Calu3 (cell line): Measurements from ENCODE around the gene DISP3. TPM values are rescaled to one million over a fixed set of nuclear protein-coding genes. Genes with fewer than 3 reads are reported as not detected.

ENCODE experiments used
- BruUV-seq: library from RNA; stranded (reverse); fragments of 400-500 nt; replicated peaks from 2 replicates; lab custom pipeline; 2021; lab: Mats Ljungman, UMichigan
- CTCF ChIA-PET: fragments of 300-600 bp; sonication (Branson Sonifier 250); formaldehyde crosslinking; loops from one replicate; lab custom pipeline; 2022; ENCODE audit warnings: antibody characterized with exemption; lab: Charles Lee
- DNase-seq: peaks from one replicate; pipeline ENCODE4 v3.0.0; 2022
- H3K27ac Mint-ChIP-seq: one replicate; pipeline ENCODE4 v1.8.0; 2022; ENCODE audit warnings: mixed read lengths; ENCODE audit not compliant: unreplicated experiment
- H3K27me3 Mint-ChIP-seq: one replicate; pipeline ENCODE4 v1.8.0; 2022; ENCODE audit warnings: mixed read lengths; ENCODE audit not compliant: unreplicated experiment
- H3K36me3 Mint-ChIP-seq: one replicate; pipeline ENCODE4 v1.8.0; 2022; ENCODE audit warnings: mild to moderate bottlenecking, moderate library complexity, mixed read lengths; ENCODE audit not compliant: insufficient read depth, unreplicated experiment
- H3K4me1 Mint-ChIP-seq: one replicate; pipeline ENCODE4 v1.8.0; 2022; ENCODE audit warnings: mild to moderate bottlenecking, low read depth, mixed read lengths; ENCODE audit not compliant: unreplicated experiment
- H3K4me3 Mint-ChIP-seq: one replicate; pipeline ENCODE4 v1.8.0; 2022; ENCODE audit warnings: mild to moderate bottlenecking, low read depth, moderate library complexity, mixed read lengths; ENCODE audit not compliant: unreplicated experiment
- H3K9me3 Mint-ChIP-seq: one replicate; pipeline ENCODE4 v1.8.0; 2022; ENCODE audit warnings: low read depth, mixed read lengths; ENCODE audit not compliant: unreplicated experiment
- intact Hi-C: fragments of 100-400 bp; cut with micrococcal nuclease; formaldehyde crosslinking; loops from one replicate; pipeline ENCODE4 v1.10.0; 2022; ENCODE audit not compliant: unreplicated experiment
- total RNA-seq: library from RNA; stranded (reverse); gene quantifications from 2 replicates; pipeline ENCODE4 v1.2.3, GENCODE V29; 2022
- TF ChIP-seq, protein P1 (sequence below): fragments of 200-600 bp; IDR thresholded peaks from one replicate; pipeline ENCODE4 v1.8.0; 2022; ENCODE audit warnings: antibody characterized with exemption; ENCODE audit not compliant: unreplicated experiment

Gene DISP3
- total RNA-seq, 1 experiment from 2014 or later, result 1.3 TPM

DNA sequence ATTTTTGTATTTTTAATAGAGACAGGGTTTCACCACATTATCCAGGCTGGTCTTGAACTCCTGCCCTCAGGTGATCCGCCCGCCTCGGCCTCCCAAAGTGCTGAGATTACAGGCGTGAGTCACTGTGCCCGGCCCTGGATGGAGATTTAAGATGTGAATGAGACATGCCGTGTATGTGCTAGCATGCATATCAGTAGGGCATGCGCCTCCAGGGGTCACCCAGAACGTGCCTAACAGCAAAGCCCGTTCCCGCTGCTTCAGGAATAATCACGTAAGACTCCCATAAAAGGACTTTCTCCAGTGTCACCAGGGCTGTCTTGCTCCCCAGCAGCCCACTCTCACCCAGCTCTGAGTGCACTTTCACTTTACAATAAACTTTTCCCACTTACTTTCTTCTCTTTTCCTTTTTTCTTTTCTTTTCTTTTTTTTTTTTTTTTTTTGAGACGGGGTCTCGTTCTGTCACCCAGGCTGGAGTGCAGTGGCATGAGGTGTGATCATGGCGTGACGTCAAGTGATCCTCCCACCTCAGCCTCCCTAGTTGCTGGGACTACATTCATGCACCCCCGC, 46.9 kb upstream of the DISP3 start:
- BruUV-seq, result no TSS peak
- Mint-ChIP-seq H3K36me3 (no peaks in the 10 kb centered on the region), H3K4me3 (no peak overlapping the region), H3K4me1 (no peaks in the 10 kb centered on the region), H3K27ac (no peak overlapping the region), H3K9me3 (no peaks in the 10 kb centered on the region), H3K27me3 (peaks cover 89% of the 10 kb centered on the region)
- TF ChIP-seq, protein P1, sequence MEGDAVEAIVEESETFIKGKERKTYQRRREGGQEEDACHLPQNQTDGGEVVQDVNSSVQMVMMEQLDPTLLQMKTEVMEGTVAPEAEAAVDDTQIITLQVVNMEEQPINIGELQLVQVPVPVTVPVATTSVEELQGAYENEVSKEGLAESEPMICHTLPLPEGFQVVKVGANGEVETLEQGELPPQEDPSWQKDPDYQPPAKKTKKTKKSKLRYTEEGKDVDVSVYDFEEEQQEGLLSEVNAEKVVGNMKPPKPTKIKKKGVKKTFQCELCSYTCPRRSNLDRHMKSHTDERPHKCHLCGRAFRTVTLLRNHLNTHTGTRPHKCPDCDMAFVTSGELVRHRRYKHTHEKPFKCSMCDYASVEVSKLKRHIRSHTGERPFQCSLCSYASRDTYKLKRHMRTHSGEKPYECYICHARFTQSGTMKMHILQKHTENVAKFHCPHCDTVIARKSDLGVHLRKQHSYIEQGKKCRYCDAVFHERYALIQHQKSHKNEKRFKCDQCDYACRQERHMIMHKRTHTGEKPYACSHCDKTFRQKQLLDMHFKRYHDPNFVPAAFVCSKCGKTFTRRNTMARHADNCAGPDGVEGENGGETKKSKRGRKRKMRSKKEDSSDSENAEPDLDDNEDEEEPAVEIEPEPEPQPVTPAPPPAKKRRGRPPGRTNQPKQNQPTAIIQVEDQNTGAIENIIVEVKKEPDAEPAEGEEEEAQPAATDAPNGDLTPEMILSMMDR, result no peak
- DNase-seq, result no peak
- intact Hi-C loops, result no loop called here
- CTCF ChIA-PET, result no interaction called here

DNA sequence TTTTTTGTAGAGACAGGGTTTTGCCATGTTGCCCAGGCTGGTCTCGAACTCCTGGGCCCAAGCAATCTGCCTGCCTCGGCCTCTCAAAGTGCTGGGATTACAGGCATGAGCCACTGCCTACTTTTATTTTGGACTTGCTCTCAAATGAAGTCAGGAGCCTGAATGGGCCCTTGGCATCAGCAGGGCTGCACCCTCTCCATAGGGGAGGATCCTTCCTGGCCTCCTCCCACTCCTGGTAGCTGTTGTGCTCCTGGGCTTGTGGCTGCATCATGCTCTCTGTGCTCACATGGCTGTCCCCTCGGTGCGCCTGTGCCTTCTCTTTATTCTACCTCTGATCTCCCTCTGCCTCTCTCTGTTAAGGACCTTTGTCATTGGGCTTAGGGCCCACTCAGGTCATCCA, 46.4 kb upstream of the DISP3 start:
- H3K9me3 Mint-ChIP-seq, result no peaks in the 10 kb centered on the region
- TF ChIP-seq, protein P1, result no peak
- CTCF ChIA-PET, result no interaction called here

DNA sequence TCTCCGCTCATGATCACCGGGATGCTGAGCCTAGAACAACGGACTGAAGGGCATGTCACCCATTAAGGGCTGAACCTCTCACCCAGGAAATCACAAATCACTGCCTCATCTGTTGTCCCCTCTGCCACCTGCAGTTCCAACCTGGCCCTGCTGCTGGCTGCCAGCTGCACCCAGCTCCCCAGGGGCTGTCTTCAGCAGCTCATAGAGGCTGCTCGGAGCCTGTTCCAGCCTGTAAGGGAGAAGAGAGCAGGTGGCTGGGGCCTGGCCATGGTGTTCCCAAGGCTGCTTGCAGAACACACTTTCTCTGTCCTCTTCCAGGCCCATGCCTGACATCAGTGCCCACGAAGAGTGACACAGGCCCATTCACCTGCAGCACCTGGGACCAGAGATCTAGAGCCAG, 44.5 kb upstream of the DISP3 start:
- no peak overlapping the region for H3K4me3 Mint-ChIP-seq
- no peaks in the 10 kb centered on the region for H3K36me3 Mint-ChIP-seq
- no TSS peak for BruUV-seq
- peaks cover 91% of the 10 kb centered on the region for H3K27me3 Mint-ChIP-seq
- no peak overlapping the region for H3K27ac Mint-ChIP-seq
- no peaks in the 10 kb centered on the region for H3K9me3 Mint-ChIP-seq
- DNase-seq, result no peak
- H3K4me1 Mint-ChIP-seq, result no peaks in the 10 kb centered on the region
- CTCF ChIA-PET, result no interaction called here
- intact Hi-C loops, result no loop called here
- TF ChIP-seq, protein P1, result no peak

More for the DNA sequence above, 46.4 kb upstream of the DISP3 start:
- BruUV-seq, result no TSS peak
- Mint-ChIP-seq H3K27me3 (peaks cover 91% of the 10 kb centered on the region), H3K27ac (no peak overlapping the region), H3K36me3 (no peaks in the 10 kb centered on the region), H3K4me3 (no peak overlapping the region), H3K4me1 (no peaks in the 10 kb centered on the region)
- intact Hi-C loops, result no loop called here
- no peak for DNase-seq

DNA sequence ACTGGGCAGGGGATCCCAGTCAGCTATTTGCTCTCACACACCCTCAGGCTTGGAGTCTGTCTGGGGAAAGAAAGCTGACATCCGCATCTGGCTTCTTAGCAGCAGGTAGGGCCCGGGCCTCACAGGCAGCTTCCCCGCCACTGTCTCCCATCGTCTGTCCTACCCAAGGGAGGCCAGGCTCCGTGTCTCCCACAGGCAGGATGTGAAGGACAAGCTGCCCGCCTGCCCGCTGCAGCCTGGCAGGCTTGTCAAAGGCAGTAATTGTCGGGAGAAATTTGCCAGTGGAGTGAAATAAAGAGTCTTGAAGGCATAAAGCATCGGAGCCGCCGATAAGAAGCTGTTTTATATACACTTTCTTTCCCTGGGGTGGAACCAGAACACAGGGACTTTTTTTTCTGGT, 44.0 kb upstream of the DISP3 start:
- peaks cover 94% of the 10 kb centered on the region for H3K27me3 Mint-ChIP-seq
- H3K27ac Mint-ChIP-seq, result no peak overlapping the region
- intact Hi-C loops, result no loop called here
- no peaks in the 10 kb centered on the region for H3K36me3 Mint-ChIP-seq
- H3K4me1 Mint-ChIP-seq, result no peaks in the 10 kb centered on the region
- TF ChIP-seq, protein P1, result no peak
- H3K4me3 Mint-ChIP-seq, result no peak overlapping the region
- BruUV-seq, result no TSS peak
- no peaks in the 10 kb centered on the region for H3K9me3 Mint-ChIP-seq
- CTCF ChIA-PET, result no interaction called here
- no peak for DNase-seq
